Measurements from ENCODE around the gene PDE4B. TPM values are rescaled to one million over a fixed set of nuclear protein-coding genes. Genes with fewer than 3 reads are reported as not detected.

PDE4B gene
- total and polyA plus RNA-seq, 10 of the 15 experiments (the other 5 are each of a cell fraction or from before 2014, with no cell fraction given), result 3.0 to 13.2 (median 5.7) TPM

DNA sequence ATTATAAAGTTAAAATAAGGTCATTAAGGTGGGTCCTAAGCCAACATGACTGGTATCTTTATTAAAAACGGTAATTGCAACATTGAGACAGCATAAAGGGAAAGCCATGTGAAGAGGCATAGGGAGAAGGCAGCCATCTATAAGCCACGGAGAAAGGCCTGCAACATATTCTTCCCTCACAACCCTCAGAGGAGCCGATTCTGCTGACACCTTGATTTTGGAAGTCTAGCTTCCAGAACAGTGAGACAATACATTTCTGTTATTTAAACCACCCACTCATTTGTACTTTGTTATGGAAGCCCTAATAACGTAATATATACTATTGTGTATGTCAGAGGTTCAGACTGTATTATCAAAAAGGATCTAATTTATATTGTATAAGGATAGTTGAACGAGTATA is 190.8 kb downstream of the PDE4B start:
- H3K27me3 ChIP-seq (replicated peaks in 1 of 2; ENCODE audit: control insufficient read depth in 2 of 2, insufficient read depth in 2 of 2, low read length in 1 of 2), result no peaks in the 10 kb centered on the region
- intact Hi-C loops (cut with micrococcal nuclease; ENCODE audit: unreplicated experiment), result no loop called here
- RAD21 ChIA-PET (ENCODE audit: unreplicated experiment), result no interaction called here
- H3K27ac ChIP-seq (ENCODE audit: control insufficient read depth, insufficient read depth), result no peak overlapping the region
- FAIRE-seq (no peak), ATAC-seq (no peak), DNase-seq (ENCODE audit: low read depth, low spot score) (no peak)
- H3K9ac ChIP-seq (ENCODE audit: control insufficient read depth, insufficient read depth, low read length), result no peak overlapping the region
- POLR2A ChIA-PET, result no interaction called here
- no peak overlapping the region for H2AFZ ChIP-seq (ENCODE audit: control insufficient read depth, low read depth, low read length)
- H3K36me3 ChIP-seq (ENCODE audit: control insufficient read depth in 2 of 2, insufficient read depth in 2 of 2, low read length in 1 of 2), result no peaks in the 10 kb centered on the region
- BruUV-seq (replicated peaks), result no TSS peak
- no peaks in the 10 kb centered on the region for H3K9me3 ChIP-seq (replicated peaks; ENCODE audit: control insufficient read depth, insufficient read depth, low read length)
- SMC1A ChIA-PET (ENCODE audit: uncharacterized antibody, unreplicated experiment), result interaction anchor here (1.0 to 1.1 kb wide), 2 partner anchors 11 to 24 kb away, joined by 3 to 5 read pairs; no protein-coding TSS in a partner anchor
- H4K20me1 ChIP-seq (ENCODE audit: control insufficient read depth, insufficient read depth), result no peaks in the 10 kb centered on the region
- TF ChIP-seq BACH1 (IDR thresholded peaks at IDR 0.05; ENCODE audit: borderline replicate concordance), result no peak
- TF ChIP-seq ZNF384 (IDR thresholded peaks at IDR 0.05; ENCODE audit: borderline replicate concordance, low read depth, low read length), result no peak
- TF ChIP-seq, protein P1, sequence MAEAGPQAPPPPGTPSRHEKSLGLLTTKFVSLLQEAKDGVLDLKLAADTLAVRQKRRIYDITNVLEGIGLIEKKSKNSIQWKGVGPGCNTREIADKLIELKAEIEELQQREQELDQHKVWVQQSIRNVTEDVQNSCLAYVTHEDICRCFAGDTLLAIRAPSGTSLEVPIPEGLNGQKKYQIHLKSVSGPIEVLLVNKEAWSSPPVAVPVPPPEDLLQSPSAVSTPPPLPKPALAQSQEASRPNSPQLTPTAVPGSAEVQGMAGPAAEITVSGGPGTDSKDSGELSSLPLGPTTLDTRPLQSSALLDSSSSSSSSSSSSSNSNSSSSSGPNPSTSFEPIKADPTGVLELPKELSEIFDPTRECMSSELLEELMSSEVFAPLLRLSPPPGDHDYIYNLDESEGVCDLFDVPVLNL (IDR thresholded peaks at IDR 0.05; ENCODE audit: low read depth, low read length), result no peak
- no peak for TF ChIP-seq HDGF (IDR thresholded peaks at IDR 0.05)
- no peak for TF ChIP-seq HDAC6 (IDR thresholded peaks at IDR 0.05; ENCODE audit: unreplicated experiment)
- TF ChIP-seq YY1 (IDR thresholded peaks at IDR 0.05; ENCODE audit: low read depth, low read length), result no peak
- no peak for TF ChIP-seq NFYA (IDR thresholded peaks at IDR 0.05; ENCODE audit: borderline replicate concordance, low read depth, low read length)
- TF ChIP-seq NFYB (IDR thresholded peaks at IDR 0.05; ENCODE audit: insufficient read depth, low read depth, low read length), result no peak
- no peak for TF ChIP-seq KLF5 (IDR thresholded peaks at IDR 0.05; ENCODE audit: partially characterized antibody)
- TF ChIP-seq, protein P2, sequence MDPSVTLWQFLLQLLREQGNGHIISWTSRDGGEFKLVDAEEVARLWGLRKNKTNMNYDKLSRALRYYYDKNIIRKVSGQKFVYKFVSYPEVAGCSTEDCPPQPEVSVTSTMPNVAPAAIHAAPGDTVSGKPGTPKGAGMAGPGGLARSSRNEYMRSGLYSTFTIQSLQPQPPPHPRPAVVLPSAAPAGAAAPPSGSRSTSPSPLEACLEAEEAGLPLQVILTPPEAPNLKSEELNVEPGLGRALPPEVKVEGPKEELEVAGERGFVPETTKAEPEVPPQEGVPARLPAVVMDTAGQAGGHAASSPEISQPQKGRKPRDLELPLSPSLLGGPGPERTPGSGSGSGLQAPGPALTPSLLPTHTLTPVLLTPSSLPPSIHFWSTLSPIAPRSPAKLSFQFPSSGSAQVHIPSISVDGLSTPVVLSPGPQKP (IDR thresholded peaks at IDR 0.05; ENCODE audit: low read depth, low read length), result no peak
- no peak for TF ChIP-seq NR2C1 (IDR thresholded peaks at IDR 0.05)
- H3K79me2 ChIP-seq (ENCODE audit: control insufficient read depth, insufficient read depth, low read length), result no peaks in the 10 kb centered on the region
- CTCF ChIA-PET, result no interaction called here
- H3K4me2 ChIP-seq (ENCODE audit: control insufficient read depth, insufficient read depth), result no peak overlapping the region
- H3K4me3 ChIP-seq, result no peak overlapping the region
- in situ Hi-C loops (cut with MboI), result no loop called here
- no peaks in the 10 kb centered on the region for H3K4me1 ChIP-seq (ENCODE audit: control insufficient read depth, insufficient read depth, low read length)
- 7% methylated on average over 5 of the region's 5 CpGs for WGBS (ENCODE audit: insufficient coverage, insufficient replicate concordance, low lambda C conversion rate, missing lambda C conversion rate)

All from GM12878 (cell line).